Measurements from ENCODE around the gene CALHM1. TPM values are rescaled to one million over a fixed set of nuclear protein-coding genes. Genes with fewer than 3 reads are reported as not detected.
"Not testable (repeated sequence)": the region's sequence is repeated elsewhere in the genome, so short reads cannot be mapped to it uniquely, and the experiment has no call there.

The CALHM1 gene
- total RNA-seq, 4 donors from 2014 or later = not detected

DNA sequence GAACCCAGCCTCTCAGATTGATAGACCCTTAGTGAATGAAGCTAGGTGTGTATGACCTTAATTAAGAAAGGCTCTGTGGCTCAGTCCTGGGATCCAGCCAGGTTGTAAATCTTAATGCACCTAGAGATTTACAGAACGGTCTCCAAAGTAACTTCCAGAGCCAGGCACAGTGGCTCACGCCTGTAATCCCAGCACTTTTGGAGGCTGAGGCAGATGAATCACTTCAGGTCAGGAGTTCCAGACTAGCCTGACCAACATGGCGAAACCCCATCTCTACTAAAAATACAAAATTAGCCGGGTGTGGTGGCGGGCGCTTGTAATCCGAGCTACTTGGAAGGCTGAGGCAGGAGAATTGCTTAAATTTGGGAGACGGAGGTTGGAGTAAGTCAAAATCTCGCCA, 30.8 kb downstream of the CALHM1 start:
- Histone ChIP-seq H3K36me3 (peaks cover 0 to 95% (median 13%) of the 10 kb centered on the region in 3 donors), H3K27ac (no peak overlapping the region), H3K4me3 (no peak overlapping the region), H3K4me1 (no peaks in the 10 kb centered on the region), H3K9me3 (no peaks in the 10 kb centered on the region), H3K27me3 (no peaks in the 10 kb centered on the region)
- no peak for DNase-seq (ENCODE audit: low spot score in 2 of 2)
- WGBS, 2 donors = 91 to 94% methylated on average over 9 of the region's 9 CpGs
- no peak for TF ChIP-seq EP300 (IDR thresholded peaks at IDR 0.05)
- no peak for TF ChIP-seq CTCF (IDR thresholded peaks at IDR 0.05)
- TF ChIP-seq POLR2A (IDR thresholded peaks at IDR 0.05) = no peak

- no peak for TF ChIP-seq CTCF (IDR thresholded peaks at IDR 0.05)
- no peak for TF ChIP-seq EP300 (IDR thresholded peaks at IDR 0.05)
- TF ChIP-seq POLR2A (IDR thresholded peaks at IDR 0.05) = no peak
Observed at GRCh38 chr10:103423748-103424147, 35.0 kb downstream of the CALHM1 start.

GRCh38 chr10:103419101-103419500, 39.6 kb downstream of the CALHM1 start:
- H3K36me3 ChIP-seq = peaks cover 0 to 97% (median 45%) of the 10 kb centered on the region in 3 donors
- no peaks in the 10 kb centered on the region for H3K9me3 ChIP-seq
- no peaks in the 10 kb centered on the region for H3K27me3 ChIP-seq
- H3K27ac ChIP-seq = no peak overlapping the region
- H3K4me3 ChIP-seq = no peak overlapping the region
- DNase-seq (ENCODE audit: low spot score in 2 of 2) = no peak
- no peaks in the 10 kb centered on the region for H3K4me1 ChIP-seq
- 91 to 92% methylated on average over 4 of the region's 4 CpGs for WGBS, 2 donors
- TF ChIP-seq POLR2A (IDR thresholded peaks at IDR 0.05) = no peak
- no peak for TF ChIP-seq CTCF (IDR thresholded peaks at IDR 0.05)
- no peak for TF ChIP-seq EP300 (IDR thresholded peaks at IDR 0.05)

More at GRCh38 chr10:103423748-103424147, 35.0 kb downstream of the CALHM1 start:
- no peak for DNase-seq (ENCODE audit: low spot score in 2 of 2)
- Histone ChIP-seq H3K27ac (no peak overlapping the region), H3K4me3 (no peak overlapping the region), H3K4me1 (no peaks in the 10 kb centered on the region), H3K36me3 (peaks cover 0 to 95% (median 32%) of the 10 kb centered on the region in 3 donors), H3K9me3 (no peaks in the 10 kb centered on the region), H3K27me3 (no peaks in the 10 kb centered on the region)
- WGBS, 2 donors = 79 to 82% methylated on average over 5 of the region's 5 CpGs

- H3K4me3 ChIP-seq = no peak overlapping the region
- H3K9me3 ChIP-seq = no peaks in the 10 kb centered on the region
- H3K36me3 ChIP-seq = peaks cover 0 to 97% (median 54%) of the 10 kb centered on the region in 3 donors
- no peaks in the 10 kb centered on the region for H3K4me1 ChIP-seq
- TF ChIP-seq EP300 (IDR thresholded peaks at IDR 0.05) (no peak), POLR2A (IDR thresholded peaks at IDR 0.05) (no peak), CTCF (IDR thresholded peaks at IDR 0.05) (no peak)
- DNase-seq (ENCODE audit: low spot score in 2 of 2) = no peak
- WGBS, 2 donors = 83 to 87% methylated on average over 5 of the region's 5 CpGs
- no peak overlapping the region for H3K27ac ChIP-seq
- H3K27me3 ChIP-seq = no peaks in the 10 kb centered on the region
Observed at GRCh38 chr10:103417601-103418000, 41.1 kb downstream of the CALHM1 start.

DNA sequence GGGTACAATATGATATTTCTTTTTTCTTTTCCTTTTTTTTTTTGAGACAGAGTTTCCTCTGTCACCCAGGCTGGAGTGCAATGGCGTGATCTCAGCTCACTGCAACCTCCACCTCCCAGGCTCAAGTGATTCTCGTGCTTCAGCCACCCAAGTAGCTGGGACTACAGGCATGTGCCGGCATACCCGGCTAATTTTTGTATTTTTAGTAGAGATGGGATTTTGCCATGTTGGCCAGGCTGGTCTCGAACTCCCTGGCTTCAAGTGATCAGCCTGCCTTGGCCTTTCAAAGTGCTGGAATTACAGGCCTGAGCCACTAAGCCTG, 41.6 kb downstream of the CALHM1 start:
- H3K27me3 ChIP-seq; H3K27ac ChIP-seq; DNase-seq (ENCODE audit: low spot score in 2 of 2); H3K4me3 ChIP-seq; H3K9me3 ChIP-seq; H3K4me1 ChIP-seq: not testable (repeated sequence)
- WGBS, 2 donors = 86 to 90% methylated on average over 5 of the region's 5 CpGs
- TF ChIP-seq CTCF (IDR thresholded peaks at IDR 0.05) = peak in 1 of 5 experiments; percentile 5
- peaks cover 0 to 97% (median 52%) of the 10 kb centered on the region in 3 donors for H3K36me3 ChIP-seq
